ENCODE measurements around the gene GABBR2. TPM values are rescaled to one million over a fixed set of nuclear protein-coding genes. Genes with fewer than 3 reads are reported as not detected.

The GABBR2 gene
- polyA plus RNA-seq, 1 of the 3 experiments (the other 2 are of a cell fraction): not detected

- no peak overlapping the region for H2AFZ ChIP-seq (ENCODE audit: low read depth)
- no peaks in the 10 kb centered on the region for H4K20me1 ChIP-seq (ENCODE audit: insufficient read depth)
- H3K4me1 ChIP-seq (ENCODE audit: control insufficient read depth in 1 of 2, insufficient read depth in 2 of 2, low read depth in 1 of 2, low read length in 1 of 2): no peaks in the 10 kb centered on the region
- no peak overlapping the region for H3K4me2 ChIP-seq
- CTCF ChIA-PET: interaction anchor here (1.0 to 1.8 kb wide), 7 partner anchors 8 to 94 kb away, joined by 4 to 11 read pairs (median 5); partner anchors contain the start of gene TBC1D2
- H3K4me3 ChIP-seq (ENCODE audit: low read depth in 2 of 2, low read length in 1 of 2): no peak overlapping the region
- POLR2A ChIA-PET: no interaction called here
- H3K9me2 ChIP-seq: no peaks in the 10 kb centered on the region
- H3K27me3 ChIP-seq (ENCODE audit: insufficient read depth): no peaks in the 10 kb centered on the region
- TF ChIP-seq USF1 (IDR thresholded peaks at IDR 0.05; ENCODE audit: borderline replicate concordance, low read depth) (no peak), MAX (IDR thresholded peaks at IDR 0.05; ENCODE audit: low read depth) (no peak), EZH2phosphoT487 (IDR thresholded peaks at IDR 0.05; ENCODE audit: borderline replicate concordance, low read depth) (no peak), MXI1 (IDR thresholded peaks at IDR 0.05; ENCODE audit: low read depth, low read length) (no peak)
- DNase-seq: no peak
- 73% methylated on average over 3 of the region's 3 CpGs for WGBS (ENCODE audit: low lambda C conversion rate)
- H3K9ac ChIP-seq: no peak overlapping the region
- H3K27ac ChIP-seq (ENCODE audit: low read depth in 2 of 2, low read length in 1 of 2): no peak overlapping the region
- H3K79me2 ChIP-seq (ENCODE audit: insufficient read depth): no peaks in the 10 kb centered on the region
- no peaks in the 10 kb centered on the region for H3K9me3 ChIP-seq
- no peaks in the 10 kb centered on the region for H3K36me3 ChIP-seq (replicated peaks in 1 of 2; ENCODE audit: control insufficient read depth in 1 of 2, insufficient read depth in 2 of 2, low read length in 1 of 2)
- no peaks in the 10 kb centered on the region for H3F3A ChIP-seq (replicated peaks; ENCODE audit: insufficient read depth)
These were observed 466.3 kb downstream of the GABBR2 start for GRCh38 chr9:98242426-98242825.

GRCh38 chr9:98241357-98242300 lies 467.1 kb downstream of the GABBR2 start:
- TF ChIP-seq ZBTB33 (IDR thresholded peaks at IDR 0.05; ENCODE audit: borderline replicate concordance, low read depth) (no peak), PBX3 (IDR thresholded peaks at IDR 0.05) (no peak)

More at GRCh38 chr9:98241357-98242300, 467.1 kb downstream of the GABBR2 start:
- Histone ChIP-seq H3K79me2 (ENCODE audit: insufficient read depth) (no peaks in the 10 kb centered on the region), H3F3A (replicated peaks; ENCODE audit: insufficient read depth) (no peaks in the 10 kb centered on the region), H3K9me3 (no peaks in the 10 kb centered on the region), H3K27me3 (ENCODE audit: insufficient read depth) (no peaks in the 10 kb centered on the region), H3K27ac (ENCODE audit: low read depth in 2 of 2, low read length in 1 of 2) (no peak overlapping the region), H3K36me3 (replicated peaks in 1 of 2; ENCODE audit: control insufficient read depth in 1 of 2, insufficient read depth in 2 of 2, low read length in 1 of 2) (no peaks in the 10 kb centered on the region), H2AFZ (ENCODE audit: low read depth) (no peak overlapping the region), H3K9ac (no peak overlapping the region), H3K4me3 (ENCODE audit: low read depth in 2 of 2, low read length in 1 of 2) (no peak overlapping the region), H3K4me2 (no peak overlapping the region), H4K20me1 (ENCODE audit: insufficient read depth) (no peaks in the 10 kb centered on the region), H3K4me1 (ENCODE audit: control insufficient read depth in 1 of 2, insufficient read depth in 2 of 2, low read depth in 1 of 2, low read length in 1 of 2) (no peaks in the 10 kb centered on the region), H3K9me2 (no peaks in the 10 kb centered on the region)
- ChIA-PET POLR2A (no interaction called here), CTCF (interaction anchor here (0.7 to 1.8 kb wide), 10 partner anchors 8 to 171 kb away, joined by 3 to 11 read pairs (median 5); partner anchors contain the start of gene TBC1D2)
- DNase-seq: no peak
- WGBS (ENCODE audit: low lambda C conversion rate): 89% methylated on average over 8 of the region's 8 CpGs
